Lung (tissue), 12 donors: ENCODE results near the gene CALR3. TPM values are rescaled to one million over a fixed set of nuclear protein-coding genes. Genes with fewer than 3 reads are reported as not detected.
A peak's percentile ranks its signal among the peaks of the same experiment; 100 is the strongest.

ENCODE experiments used
- ATAC-seq: fragments of 200-7000 bp; cut with Tn5 transposase; one replicate; pipeline ENCODE4 v1.9.1; 2020; ENCODE audit warnings: moderate number of reproducible peaks; ENCODE audit not compliant: insufficient read depth, low FRiP score
- DNase-seq, 3 donors: peaks; one replicate each; pipeline ENCODE4 v3.0.0-alpha.2; 2013 to 2017
- H3K27ac ChIP-seq, 2 donors: one replicate each; pipeline ENCODE4 v1.5.1; 2013; ENCODE audit warnings: mild to moderate bottlenecking in 2 of 2, moderate library complexity in 2 of 2, control low read depth in 1 of 2, inconsistent platforms in 1 of 2, low read depth in 1 of 2, low read length in 1 of 2
- H3K27me3 ChIP-seq, 3 donors: one replicate each; pipeline ENCODE4 v1.5.1; 2013; ENCODE audit warnings: low read length in 2 of 3; ENCODE audit not compliant: control insufficient read depth in 3 of 3, insufficient read depth in 3 of 3
- H3K36me3 ChIP-seq, 4 donors: one replicate each; pipeline ENCODE4 v1.5.1; 2013; ENCODE audit warnings: low read length in 4 of 4, mild to moderate bottlenecking in 1 of 4, moderate library complexity in 1 of 4; ENCODE audit not compliant: control insufficient read depth in 4 of 4, insufficient read depth in 4 of 4
- H3K4me1 ChIP-seq, 5 donors: one replicate each; pipeline ENCODE4 v1.5.1; 2013; ENCODE audit warnings: low read length in 5 of 5, mild to moderate bottlenecking in 2 of 5, moderate library complexity in 1 of 5; ENCODE audit not compliant: control insufficient read depth in 5 of 5, insufficient read depth in 5 of 5
- H3K4me3 ChIP-seq: one replicate; pipeline ENCODE4 v1.5.1; 2013; ENCODE audit warnings: mild to moderate bottlenecking, control low read depth, moderate library complexity
- H3K9ac ChIP-seq, 2 donors: one replicate each; pipeline ENCODE4 v1.5.1; 2013; ENCODE audit warnings: low read length in 2 of 2, control low read depth in 1 of 2; ENCODE audit not compliant: insufficient read depth in 1 of 2
- H3K9me3 ChIP-seq, 4 donors: one replicate each; pipeline ENCODE4 v1.5.1; 2013; ENCODE audit warnings: low read length in 3 of 4, mild to moderate bottlenecking in 1 of 4, moderate library complexity in 1 of 4; ENCODE audit not compliant: control insufficient read depth in 4 of 4, insufficient read depth in 3 of 4
- whole genome bisulfite sequencing, 2 donors: extraction: QIAGEN DNeasy Blood & Tissue Kit; methylation state at CpG; one replicate each; pipeline ENCODE4 v1.1.7; 2013; 5-methylcytosine and 5-hydroxymethylcytosine counted together
- polyA plus RNA-seq, 2 donors: library from polyadenylated mRNA; stranded (reverse); fragments of 200-250 nt; gene quantifications; one replicate each; pipeline ENCODE4 v1.2.1, GENCODE V29; 2013
- total RNA-seq, 2 donors: library from RNA; depleted of rRNA in 1 of 2; stranded (reverse); fragments of >200 nt in 1 of 2; gene quantifications; one replicate each; pipeline ENCODE4 v1.2.1, GENCODE V29; 2014 to 2021
- TF ChIP-seq, protein P1 (sequence below): IDR thresholded peaks from 2 replicates; pipeline ENCODE4 v1.5.1; 2012; ENCODE audit warnings: mild to moderate bottlenecking; ENCODE audit errors: control extremely low read depth, extremely low read depth
- donor health status: control.
- donor health status: control.
- donor health status: Bipolar disorder and iron deficiency.
- donor health status: healthy.
- donor health status: DM: yes; HTN: yes; CAD: no.

CALR3 gene
- total and polyA plus RNA-seq, 4 donors, result 0.07 TPM; not detected in 3

DNA sequence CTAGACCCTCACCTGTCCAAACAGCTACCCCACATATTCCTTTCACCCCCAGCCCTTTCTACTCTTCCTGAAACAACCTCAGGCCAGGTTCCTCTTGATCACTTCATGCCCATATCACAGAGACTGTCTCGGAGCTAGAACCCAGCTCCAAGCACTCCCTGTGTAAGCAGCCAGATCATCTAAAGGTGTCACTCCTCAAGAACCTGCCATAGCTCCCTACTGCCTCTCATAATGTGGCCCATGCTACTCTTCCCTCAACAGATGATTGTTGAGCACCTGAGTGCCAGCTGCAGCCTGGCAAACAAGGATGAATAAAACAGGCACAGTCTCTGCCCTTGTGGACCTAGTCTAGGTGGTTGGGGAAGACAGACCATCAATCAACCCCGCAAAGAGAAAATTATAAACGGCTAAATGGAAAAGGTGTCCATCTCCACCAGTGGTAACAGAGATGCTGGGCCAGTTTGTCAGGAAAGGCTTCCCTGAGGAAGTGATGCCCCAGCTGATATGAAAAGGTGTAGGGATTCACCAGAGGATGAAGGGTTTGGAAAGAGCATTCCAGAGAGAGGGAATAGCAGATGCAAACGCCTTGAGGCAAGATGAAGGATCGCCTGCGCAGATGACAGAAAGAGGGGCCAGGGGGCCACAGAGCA is 32.5 kb downstream of the CALR3 start:
- TF ChIP-seq, protein P1, sequence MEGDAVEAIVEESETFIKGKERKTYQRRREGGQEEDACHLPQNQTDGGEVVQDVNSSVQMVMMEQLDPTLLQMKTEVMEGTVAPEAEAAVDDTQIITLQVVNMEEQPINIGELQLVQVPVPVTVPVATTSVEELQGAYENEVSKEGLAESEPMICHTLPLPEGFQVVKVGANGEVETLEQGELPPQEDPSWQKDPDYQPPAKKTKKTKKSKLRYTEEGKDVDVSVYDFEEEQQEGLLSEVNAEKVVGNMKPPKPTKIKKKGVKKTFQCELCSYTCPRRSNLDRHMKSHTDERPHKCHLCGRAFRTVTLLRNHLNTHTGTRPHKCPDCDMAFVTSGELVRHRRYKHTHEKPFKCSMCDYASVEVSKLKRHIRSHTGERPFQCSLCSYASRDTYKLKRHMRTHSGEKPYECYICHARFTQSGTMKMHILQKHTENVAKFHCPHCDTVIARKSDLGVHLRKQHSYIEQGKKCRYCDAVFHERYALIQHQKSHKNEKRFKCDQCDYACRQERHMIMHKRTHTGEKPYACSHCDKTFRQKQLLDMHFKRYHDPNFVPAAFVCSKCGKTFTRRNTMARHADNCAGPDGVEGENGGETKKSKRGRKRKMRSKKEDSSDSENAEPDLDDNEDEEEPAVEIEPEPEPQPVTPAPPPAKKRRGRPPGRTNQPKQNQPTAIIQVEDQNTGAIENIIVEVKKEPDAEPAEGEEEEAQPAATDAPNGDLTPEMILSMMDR, result no peak
- peaks cover 0 to 2% (median 0%) of the 10 kb centered on the region in 4 donors for H3K9me3 ChIP-seq
- H3K36me3 ChIP-seq, result peaks cover 0 to 4% (median under 1%) of the 10 kb centered on the region in 4 donors
- DNase-seq (no peak), ATAC-seq (no peak)
- peaks cover under 1 to 24% (median 4%) of the 10 kb centered on the region in 5 donors for H3K4me1 ChIP-seq
- peak overlapping the region in 1 of 2 donors; percentile 94 for H3K27ac ChIP-seq
- 86 to 93% methylated on average over 6 of the region's 6 CpGs for WGBS, 2 donors
- H3K27me3 ChIP-seq, result no peaks in the 10 kb centered on the region
- H3K9ac ChIP-seq, result no peak overlapping the region
- H3K4me3 ChIP-seq, result no peak overlapping the region

DNA sequence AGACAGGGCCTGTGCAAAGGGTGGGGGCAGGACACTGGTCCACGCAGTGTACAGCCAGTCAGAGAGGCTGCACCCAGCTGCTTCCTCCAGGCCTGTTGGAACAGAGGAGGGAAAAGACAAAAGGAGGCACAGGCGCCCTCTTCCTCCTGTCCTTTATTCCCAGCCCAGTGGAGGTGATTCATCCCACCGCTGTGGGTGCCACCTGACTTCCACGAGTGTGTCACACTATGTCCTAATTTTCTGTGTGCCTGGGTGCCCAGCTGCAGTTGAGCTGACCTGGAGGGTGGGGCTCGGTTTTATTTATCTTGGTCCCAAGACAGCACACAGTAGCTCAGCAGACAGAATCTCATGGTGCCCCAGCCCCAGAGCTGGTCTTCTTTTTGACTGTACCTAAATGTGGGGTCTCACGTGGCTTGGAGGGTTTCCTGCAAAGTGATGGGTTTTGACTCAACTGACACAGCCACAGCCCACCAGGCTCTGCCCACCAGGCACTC is 33.2 kb downstream of the CALR3 start:
- Histone ChIP-seq H3K9me3 (peaks cover 0 to 2% (median 0%) of the 10 kb centered on the region in 4 donors), H3K27me3 (no peaks in the 10 kb centered on the region), H3K4me3 (no peak overlapping the region), H3K9ac (no peak overlapping the region), H3K36me3 (peaks cover 0 to 4% (median under 1%) of the 10 kb centered on the region in 4 donors), H3K4me1 (peaks cover 5 to 27% (median 8%) of the 10 kb centered on the region in 5 donors), H3K27ac (peak overlapping the region in 1 of 2 donors; percentile 94)
- TF ChIP-seq, protein P1, result no peak
- 62 to 68% methylated on average over 4 to 6 of the region's 6 CpGs for WGBS, 2 donors
- DNase-seq, result no peak
- ATAC-seq, result no peak

DNA sequence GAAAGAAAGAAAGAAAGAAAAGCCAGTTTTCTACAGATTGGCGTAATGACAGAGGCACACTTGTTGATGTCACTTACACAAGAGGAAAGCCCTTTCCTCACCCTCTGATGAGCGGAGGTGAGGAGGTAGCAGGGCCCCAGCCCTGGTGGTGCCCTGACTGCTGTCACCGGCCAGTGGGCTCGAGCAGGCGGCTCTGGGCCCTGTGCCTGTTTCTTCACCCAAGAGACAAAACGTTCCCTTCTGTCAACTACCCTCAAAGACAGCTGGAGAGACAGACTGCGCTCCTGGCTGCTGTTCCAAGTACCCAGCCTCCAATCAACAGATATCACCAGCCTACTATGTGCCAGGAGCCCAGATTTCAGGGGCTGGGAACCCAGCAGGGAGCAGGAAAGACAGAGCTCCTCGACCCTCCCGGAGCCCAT is 34.3 kb downstream of the CALR3 start:
- H3K4me3 ChIP-seq, result no peak overlapping the region
- no peaks in the 10 kb centered on the region for H3K27me3 ChIP-seq
- peaks cover 0 to 4% (median under 1%) of the 10 kb centered on the region in 4 donors for H3K36me3 ChIP-seq
- DNase-seq (no peak), ATAC-seq (no peak)
- H3K27ac ChIP-seq, result peak overlapping the region in 1 of 2 donors; percentile 94
- H3K9me3 ChIP-seq, result peaks cover 0 to 2% (median 0%) of the 10 kb centered on the region in 4 donors
- WGBS, 2 donors, result 39 to 80% methylated on average over 9 of the region's 9 CpGs
- TF ChIP-seq, protein P1, result no peak
- no peak overlapping the region for H3K9ac ChIP-seq
- peaks cover 11 to 39% (median 19%) of the 10 kb centered on the region in 5 donors for H3K4me1 ChIP-seq
